Measurements from ENCODE around the gene DDX28. TPM values are rescaled to one million over a fixed set of nuclear protein-coding genes. Genes with fewer than 3 reads are reported as not detected.
"Not testable (repeated sequence)": the region's sequence is repeated elsewhere in the genome, so short reads cannot be mapped to it uniquely, and the experiment has no call there.

The DDX28 gene
- polyA plus RNA-seq, 6 donors from 2014 or later = 39.8 to 71.5 (median 48.8) TPM

- ATAC-seq (ENCODE audit: low read depth in 2 of 2) (peak; percentile 88 to 91), DNase-seq (peak; percentile 72)
- peaks cover 39 to 79% (median 70%) of the 10 kb centered on the region in 3 donors for H3K4me1 Mint-ChIP-seq
- H3K4me3 Mint-ChIP-seq = peak within 1 kb of the TSS; percentile 86 to 98 (median 94)
- H3K27me3 Mint-ChIP-seq, H3K9me3 Mint-ChIP-seq, H3K36me3 Mint-ChIP-seq: not testable (repeated sequence)
- peak within 1 kb of the TSS; percentile 90 to 98 (median 96) for H3K27ac Mint-ChIP-seq
Measured at GRCh38 chr16:67998779-67999688, 24.0 kb downstream of the DDX28 start, which contains the start of gene DPEP2. TSS of gene DPEP2 (minus strand) at chr16:67999484. CDS start at chr16:67993212, 6,272 bp downstream.

- not testable (repeated sequence) for H3K9me3 Mint-ChIP-seq; H3K36me3 Mint-ChIP-seq; ATAC-seq (ENCODE audit: low read depth in 2 of 2); H3K27me3 Mint-ChIP-seq; DNase-seq
- Mint-ChIP-seq H3K27ac (peak overlapping the region in 4 of 6 donors; percentile 90 to 98 (median 97)), H3K4me3 (peak overlapping the region; percentile 86 to 98 (median 94)), H3K4me1 (peaks cover 46 to 86% (median 78%) of the 10 kb centered on the region in 3 donors)
Measured at GRCh38 chr16:67998231-67998778, 24.7 kb downstream of the DDX28 start.

DNA sequence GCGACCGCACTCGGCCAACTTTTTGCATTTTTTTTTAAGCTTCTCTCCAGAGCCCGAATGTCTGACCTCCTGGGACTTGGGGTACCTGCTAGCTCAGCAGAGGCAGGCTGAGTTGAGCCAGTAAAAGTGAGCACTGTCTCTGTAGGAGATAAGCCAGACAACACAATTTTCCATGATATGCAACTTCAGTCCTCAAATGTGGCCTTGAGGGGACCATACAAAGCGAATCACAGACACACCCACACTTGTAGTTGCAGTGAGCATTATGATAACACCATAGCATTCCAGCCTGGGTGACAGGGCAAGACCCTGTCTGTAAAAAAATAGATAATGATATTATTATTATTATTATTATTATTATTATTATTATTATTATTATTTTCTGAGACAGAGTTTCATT is 26.4 kb downstream of the DDX28 start:
- Mint-ChIP-seq H3K36me3 (no peaks in the 10 kb centered on the region), H3K27ac (peak overlapping the region in 5 of 6 donors; percentile 51 to 99 (median 98)), H3K27me3 (no peaks in the 10 kb centered on the region), H3K4me3 (peak overlapping the region; percentile 18 to 86 (median 61)), H3K4me1 (peaks cover 49 to 88% (median 81%) of the 10 kb centered on the region in 3 donors), H3K9me3 (peaks cover 0 to 5% (median 0%) of the 10 kb centered on the region in 7 donors)
- no peak for ATAC-seq (ENCODE audit: low read depth in 2 of 2)
- no peak for DNase-seq

DNA sequence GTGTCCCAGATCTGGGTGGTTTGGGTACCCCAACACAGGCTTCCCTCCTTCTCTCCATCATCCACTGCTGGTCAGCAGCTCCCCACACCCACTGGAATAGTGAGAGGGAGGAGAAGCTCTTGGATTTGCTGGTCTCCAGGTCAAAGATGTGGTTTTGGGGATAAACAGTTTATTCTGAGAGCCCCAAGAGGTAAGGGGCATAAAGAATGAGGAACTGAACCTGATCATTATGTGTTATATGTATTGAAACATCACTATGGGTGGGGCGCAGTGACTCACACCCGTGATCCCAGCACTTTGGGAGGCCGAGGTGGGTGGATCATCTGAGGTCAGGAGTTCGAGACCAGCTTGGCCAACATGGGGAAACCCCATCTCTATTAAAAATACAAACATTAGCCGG is 27.6 kb downstream of the DDX28 start:
- Mint-ChIP-seq H3K27ac (peak overlapping the region; percentile 97 to 99 (median 99)), H3K9me3 (peaks cover 0 to 5% (median 0%) of the 10 kb centered on the region in 7 donors), H3K4me1 (peaks cover 47 to 83% (median 69%) of the 10 kb centered on the region in 3 donors), H3K27me3 (no peaks in the 10 kb centered on the region), H3K4me3 (peak overlapping the region; percentile 62 to 90 (median 84)), H3K36me3 (no peaks in the 10 kb centered on the region)
- ATAC-seq (ENCODE audit: low read depth in 2 of 2) (peak; percentile 43 to 49), DNase-seq (peak; percentile 73)

- Mint-ChIP-seq H3K27ac (peak overlapping the region; percentile 94 to 99 (median 99)), H3K4me3 (peak overlapping the region; percentile 48 to 92 (median 87)), H3K4me1 (peaks cover 38 to 81% (median 61%) of the 10 kb centered on the region in 3 donors)
- peak; percentile 11 to 18 for ATAC-seq (ENCODE audit: low read depth in 2 of 2)
- H3K27me3 Mint-ChIP-seq, DNase-seq, H3K9me3 Mint-ChIP-seq, H3K36me3 Mint-ChIP-seq: not testable (repeated sequence)
Measured at GRCh38 chr16:67994040-67994408, 29.0 kb downstream of the DDX28 start.

DNA sequence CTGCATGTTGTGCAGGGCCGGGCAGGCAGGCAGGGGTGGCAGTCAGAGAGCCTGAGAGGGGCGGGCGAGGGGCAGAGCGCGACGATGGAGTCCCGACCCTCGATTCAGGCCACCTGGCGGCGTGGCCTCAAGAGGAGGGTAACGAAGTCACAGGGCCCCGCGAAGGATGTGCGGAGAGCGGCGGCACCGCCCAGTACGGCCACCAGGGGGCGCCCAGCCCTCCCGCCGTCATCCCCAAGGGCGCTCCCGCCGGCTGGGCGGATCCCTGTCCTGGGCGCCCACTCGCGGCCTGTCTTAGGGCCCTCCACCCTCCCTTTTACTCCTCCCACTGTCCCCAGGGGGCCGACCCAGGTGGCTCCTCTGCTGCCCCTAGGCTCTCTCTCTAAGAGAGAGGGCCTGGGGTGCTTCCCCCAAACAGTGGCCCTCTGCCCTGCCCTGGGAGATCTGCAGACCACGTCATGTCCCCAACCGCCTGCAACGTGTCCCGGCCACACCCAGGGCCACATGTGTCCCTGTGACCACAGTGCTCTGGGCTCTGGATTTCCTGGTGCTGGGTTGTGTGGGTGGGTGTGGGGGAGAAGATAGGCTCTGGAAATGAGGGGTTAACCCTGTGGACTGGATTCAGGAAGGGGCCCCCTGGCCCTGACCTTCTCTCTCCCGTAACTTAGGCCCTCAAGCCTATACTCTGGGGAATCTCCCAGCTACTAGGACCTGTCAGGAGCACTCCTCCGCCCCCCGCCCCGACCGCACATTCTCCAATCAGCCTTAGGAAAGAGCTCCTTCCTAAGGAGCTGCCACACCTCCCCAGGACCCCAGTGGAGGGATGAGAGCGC is 29.6 kb downstream of the DDX28 start:
- Mint-ChIP-seq H3K9me3 (no peaks in the 10 kb centered on the region), H3K36me3 (no peaks in the 10 kb centered on the region), H3K4me1 (peaks cover 42 to 79% (median 64%) of the 10 kb centered on the region in 3 donors), H3K27ac (peak overlapping the region; percentile 94 to 99 (median 99)), H3K4me3 (peak overlapping the region; percentile 48 to 92 (median 87)), H3K27me3 (no peaks in the 10 kb centered on the region)
- DNase-seq = peak; percentile 88
- peak; percentile 71 to 73 for ATAC-seq (ENCODE audit: low read depth in 2 of 2)

DNA sequence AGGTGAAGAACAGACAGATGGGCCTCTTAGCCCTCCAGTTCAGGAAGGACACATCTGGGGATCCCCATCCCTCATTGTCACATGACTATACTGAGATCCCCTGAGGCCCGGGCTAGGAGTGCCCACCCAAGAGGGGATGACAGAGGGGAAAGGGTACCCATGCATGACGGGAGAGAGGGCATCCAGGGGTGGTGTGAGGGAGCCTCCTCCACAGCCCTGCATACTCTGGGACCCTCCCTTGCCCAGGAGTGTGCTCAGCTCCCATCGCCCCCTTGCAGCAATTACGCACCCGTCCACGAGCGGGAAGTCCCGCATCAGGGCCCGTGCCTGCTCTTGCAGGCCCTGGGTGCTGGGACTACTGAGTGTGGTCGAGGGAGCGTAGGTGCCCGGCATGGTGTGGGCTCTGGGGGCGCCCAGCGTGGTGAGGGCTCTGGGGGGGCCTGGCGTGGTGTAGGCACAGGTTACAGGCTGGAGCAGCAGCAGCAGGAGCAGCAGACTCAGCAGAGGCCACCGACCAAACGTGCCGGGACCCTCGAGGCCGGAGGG is 30.3 kb downstream of the DDX28 start:
- no peaks in the 10 kb centered on the region for H3K9me3 Mint-ChIP-seq
- ATAC-seq (ENCODE audit: low read depth in 2 of 2) (no peak), DNase-seq (no peak)
- peak overlapping the region in 7 of 8 donors; percentile 22 to 89 (median 70) for H3K4me3 Mint-ChIP-seq
- H3K27me3 Mint-ChIP-seq = no peaks in the 10 kb centered on the region
- H3K27ac Mint-ChIP-seq = peak overlapping the region; percentile 49 to 99 (median 96)
- H3K4me1 Mint-ChIP-seq = peaks cover 44 to 83% (median 68%) of the 10 kb centered on the region in 3 donors
- H3K36me3 Mint-ChIP-seq = no peaks in the 10 kb centered on the region

GRCh38 chr16:67990018-67990386 is 33.0 kb downstream of the DDX28 start:
- Mint-ChIP-seq H3K27me3 (no peaks in the 10 kb centered on the region), H3K27ac (peak overlapping the region in 4 of 6 donors; percentile 43 to 81 (median 68)), H3K36me3 (no peaks in the 10 kb centered on the region), H3K9me3 (no peaks in the 10 kb centered on the region), H3K4me1 (peaks cover 35 to 70% (median 47%) of the 10 kb centered on the region in 3 donors), H3K4me3 (no peak overlapping the region)
- ATAC-seq (ENCODE audit: low read depth in 2 of 2) (no peak), DNase-seq (no peak)

DNA sequence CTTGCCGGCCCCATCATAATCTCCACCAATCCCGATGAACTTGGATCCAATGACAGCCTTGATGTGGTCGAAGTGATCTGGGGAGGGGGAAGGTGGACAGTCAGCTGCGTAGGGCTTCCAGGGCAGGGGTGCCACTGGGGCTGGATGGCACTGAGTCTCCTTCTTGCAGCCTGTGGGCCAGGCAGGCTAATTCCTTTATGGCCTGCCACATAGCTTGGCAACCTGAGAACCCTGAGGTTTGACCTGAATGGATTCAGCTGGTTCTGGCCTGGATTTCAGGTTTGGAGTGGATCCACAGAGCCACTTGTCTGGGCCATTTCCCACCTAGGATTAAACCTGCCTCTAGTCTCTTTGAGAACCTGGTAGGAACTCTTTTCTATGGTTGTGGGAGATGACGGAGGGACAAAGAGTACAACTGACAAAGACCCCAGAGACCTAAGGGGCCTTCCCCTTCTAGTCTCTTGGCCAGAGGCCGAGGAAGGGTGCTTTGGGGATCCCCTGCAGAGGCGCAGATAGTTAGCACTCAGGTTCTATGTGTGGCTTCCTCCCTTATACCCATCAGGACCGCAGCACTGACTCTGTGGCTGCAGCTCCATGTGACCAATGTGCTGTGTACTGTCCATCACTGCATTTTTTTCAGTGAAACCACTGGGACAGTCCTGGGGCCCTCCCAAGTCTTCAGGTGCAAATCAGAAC is 33.6 kb downstream of the DDX28 start:
- ATAC-seq (ENCODE audit: low read depth in 2 of 2) = no peak
- Mint-ChIP-seq H3K27ac (peak overlapping the region in 3 of 6 donors; percentile 47 to 78 (median 75)), H3K4me1 (peaks cover 38 to 71% (median 47%) of the 10 kb centered on the region in 3 donors), H3K36me3 (no peaks in the 10 kb centered on the region), H3K9me3 (no peaks in the 10 kb centered on the region), H3K4me3 (peak overlapping the region in 2 of 8 donors; percentile 22 to 40), H3K27me3 (no peaks in the 10 kb centered on the region)
- DNase-seq = no peak

- peaks cover 35 to 71% (median 49%) of the 10 kb centered on the region in 3 donors for H3K4me1 Mint-ChIP-seq
- no peaks in the 10 kb centered on the region for H3K9me3 Mint-ChIP-seq
- no peaks in the 10 kb centered on the region for H3K27me3 Mint-ChIP-seq
Measured at GRCh38 chr16:67988675-67989074, 34.4 kb downstream of the DDX28 start.

GRCh38 chr16:67987460-67988160 is 35.4 kb downstream of the DDX28 start:
- H3K4me1 Mint-ChIP-seq = peaks cover 36 to 71% (median 45%) of the 10 kb centered on the region in 3 donors
- peak overlapping the region in 2 of 8 donors; percentile 39 to 59 for H3K4me3 Mint-ChIP-seq
- peak overlapping the region in 5 of 6 donors; percentile 47 to 89 (median 78) for H3K27ac Mint-ChIP-seq
- no peaks in the 10 kb centered on the region for H3K27me3 Mint-ChIP-seq
- H3K36me3 Mint-ChIP-seq = no peaks in the 10 kb centered on the region
- no peak for DNase-seq
- no peak for ATAC-seq (ENCODE audit: low read depth in 2 of 2)
- no peaks in the 10 kb centered on the region for H3K9me3 Mint-ChIP-seq

More at GRCh38 chr16:67988675-67989074, 34.4 kb downstream of the DDX28 start:
- H3K36me3 Mint-ChIP-seq = no peaks in the 10 kb centered on the region
- peak overlapping the region in 3 of 6 donors; percentile 42 to 91 (median 78) for H3K27ac Mint-ChIP-seq
- DNase-seq (no peak), ATAC-seq (ENCODE audit: low read depth in 2 of 2) (no peak)
- no peak overlapping the region for H3K4me3 Mint-ChIP-seq

DNA sequence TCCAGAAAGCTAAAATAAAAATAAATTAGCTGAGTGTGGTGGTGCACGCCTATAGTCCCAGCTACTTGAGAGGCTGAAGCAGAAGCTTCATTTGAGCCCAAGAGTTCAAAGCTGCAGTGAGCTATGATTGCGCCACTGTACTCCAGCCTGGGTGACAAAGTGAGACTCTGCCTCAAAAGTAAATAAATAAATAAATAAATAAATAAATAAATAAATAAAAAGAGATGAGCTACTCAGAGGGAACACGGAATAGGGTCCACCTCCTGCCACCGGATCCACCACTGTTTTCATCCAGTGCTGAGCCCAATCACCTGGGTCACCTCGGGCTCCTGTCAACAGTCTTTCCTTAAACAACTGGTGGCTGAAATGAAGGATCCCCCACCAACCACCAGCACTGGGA is 36.1 kb downstream of the DDX28 start:
- Mint-ChIP-seq H3K27ac (peak overlapping the region in 3 of 6 donors; percentile 47 to 80 (median 78)), H3K4me1 (peaks cover 32 to 67% (median 45%) of the 10 kb centered on the region in 3 donors)
- ATAC-seq (ENCODE audit: low read depth in 2 of 2) = no peak

More for the DNA sequence above, 36.1 kb downstream of the DDX28 start:
- Mint-ChIP-seq H3K4me3 (no peak overlapping the region), H3K36me3 (no peaks in the 10 kb centered on the region), H3K9me3 (no peaks in the 10 kb centered on the region), H3K27me3 (no peaks in the 10 kb centered on the region)
- no peak for DNase-seq
